GM18907 (cell line): ENCODE data around the gene SLC39A3.

Experiments
- ATAC-seq: cut with Tn5 transposase; IDR thresholded peaks from one replicate; pipeline ENCODE4 v1.9.1; 2021; ENCODE audit warnings: mild to moderate bottlenecking, moderate library complexity; ENCODE audit not compliant: unreplicated experiment

SLC39A3 gene

DNA sequence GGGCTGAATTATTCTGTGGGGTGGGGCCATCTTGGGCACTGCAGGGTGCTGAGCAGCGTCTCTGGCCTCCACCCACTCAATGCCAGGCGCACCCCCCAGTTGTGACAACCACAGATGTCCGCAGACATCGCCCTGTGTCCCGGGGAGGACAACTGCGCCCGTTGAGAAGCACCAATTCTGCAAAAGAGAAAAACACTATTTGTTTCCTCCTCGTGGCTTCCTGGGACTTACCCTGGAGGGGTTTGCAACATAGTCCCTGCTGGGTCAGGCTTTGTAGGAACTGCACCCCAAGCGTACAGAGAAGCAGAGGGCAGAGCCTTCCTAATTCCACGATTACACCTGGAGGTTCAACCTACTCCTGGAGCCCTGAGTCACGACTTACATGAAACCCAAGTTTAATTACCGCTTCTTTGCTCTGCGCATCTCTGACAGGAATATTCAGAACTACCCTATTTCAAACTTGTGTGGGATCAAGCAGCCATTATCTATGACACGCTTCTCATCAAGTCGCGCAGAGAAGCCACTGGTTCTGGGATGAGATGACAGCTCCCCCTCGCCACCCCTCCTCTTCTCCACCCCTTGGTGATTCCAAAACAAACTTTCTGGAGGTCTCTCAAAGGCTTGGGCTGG lies 11.1 kb upstream of the SLC39A3 start:
- ATAC-seq: no peak

DNA sequence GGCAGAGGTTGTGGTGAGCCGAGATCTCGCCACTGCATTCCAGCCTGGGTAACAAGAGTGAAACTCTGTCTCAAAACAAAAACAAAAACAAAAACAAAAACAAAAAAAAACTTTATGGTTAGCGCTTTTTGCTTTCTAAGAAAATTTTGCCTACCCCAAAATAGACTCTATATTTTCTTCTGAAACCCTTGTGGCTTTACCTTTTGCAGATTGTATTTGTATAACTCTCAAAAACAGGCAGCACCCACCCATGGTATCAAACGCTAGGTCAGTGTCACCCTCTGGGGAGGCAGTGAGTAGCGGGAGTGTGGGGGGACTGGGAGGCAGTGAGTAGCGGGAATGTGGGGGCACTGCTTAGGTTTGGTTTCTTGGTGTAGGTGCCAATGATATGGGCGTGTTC lies 7.5 kb upstream of the SLC39A3 start:
- no peak for ATAC-seq

DNA sequence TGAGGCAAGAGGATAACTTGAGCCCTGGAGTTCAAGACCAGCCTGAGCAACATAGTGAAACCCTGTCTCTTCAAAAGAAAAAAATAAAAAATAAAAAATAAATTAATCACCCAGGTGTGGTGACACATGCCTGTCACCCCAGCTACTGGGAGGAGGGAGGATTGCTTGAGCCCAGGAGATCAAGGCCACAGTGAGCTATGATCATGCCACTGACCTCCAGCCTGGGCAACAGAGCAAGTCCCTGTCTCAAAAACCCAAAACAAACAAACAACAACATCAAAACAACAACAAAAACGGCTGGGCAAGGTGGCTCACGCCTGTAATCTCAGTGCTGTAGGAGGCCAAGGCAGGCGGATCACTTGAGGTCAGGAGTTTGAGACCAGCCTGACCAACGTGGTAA lies 4.3 kb upstream of the SLC39A3 start:
- no peak for ATAC-seq

DNA sequence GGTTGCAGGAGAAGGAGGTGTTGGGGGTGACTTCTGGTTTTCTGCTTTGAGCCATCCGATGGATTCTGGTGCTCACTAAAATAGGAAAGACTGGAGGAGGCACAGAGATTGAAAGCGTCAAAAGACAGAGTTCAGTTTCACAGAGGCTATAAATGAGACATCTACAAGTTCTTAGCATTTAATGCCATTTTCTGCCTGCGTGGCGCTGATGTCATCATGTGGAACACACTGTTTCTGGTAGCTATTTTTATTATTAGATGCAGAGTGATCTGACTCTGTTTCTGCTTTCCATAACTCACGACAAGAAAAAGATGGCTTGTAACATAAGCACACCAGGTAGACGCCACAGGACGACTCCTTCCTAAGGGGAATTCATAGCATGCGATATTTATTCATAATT lies 3.3 kb upstream of the SLC39A3 start:
- no peak for ATAC-seq

DNA sequence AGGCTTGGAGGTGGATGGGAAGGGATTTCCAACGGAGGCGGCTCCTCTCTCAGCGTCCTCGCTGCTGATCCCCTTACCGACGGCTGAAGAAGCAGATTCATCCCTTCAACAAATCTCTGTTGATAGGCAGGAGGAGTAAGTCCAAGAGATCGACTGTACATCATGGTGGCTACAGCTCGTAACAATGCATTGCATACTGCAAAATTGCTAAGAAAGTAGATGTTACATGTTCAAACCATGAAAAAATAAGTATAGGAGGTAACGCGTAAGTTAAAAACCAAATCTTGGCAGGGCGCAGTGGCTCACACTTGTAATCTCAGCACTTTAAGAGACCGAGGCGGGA lies 468 bp upstream of the SLC39A3 start:
- ATAC-seq: no peak

DNA sequence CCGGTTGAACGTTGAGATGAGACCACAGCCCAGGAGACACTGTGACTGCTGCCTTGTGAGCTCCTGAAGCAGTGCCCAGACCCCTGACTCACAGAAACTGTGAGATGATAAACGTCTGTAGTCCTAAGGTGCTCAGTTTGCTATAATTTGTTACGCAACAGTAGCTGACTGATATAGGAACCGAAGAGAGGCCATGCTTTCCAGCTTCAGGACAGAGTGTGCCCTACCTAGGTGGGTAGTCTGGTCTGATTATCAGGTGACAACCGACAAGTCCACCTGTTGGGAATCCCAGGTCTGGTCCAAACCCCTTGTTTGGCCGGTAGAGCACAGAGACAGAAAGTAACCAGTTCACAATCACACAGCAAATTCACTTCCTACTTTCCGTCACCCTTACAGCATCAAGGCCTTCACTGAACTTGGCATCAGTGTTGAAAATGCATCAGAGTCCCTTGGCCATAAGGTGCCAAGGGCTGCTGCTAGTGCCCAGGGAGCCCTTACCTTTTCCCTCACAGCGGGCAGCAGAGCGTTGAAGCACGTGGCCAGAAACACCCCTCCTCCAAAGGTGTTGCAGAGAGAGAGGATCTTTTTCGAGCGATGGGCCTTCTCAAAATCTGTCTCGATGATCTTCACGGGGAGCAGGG lies 3.1 kb downstream of the SLC39A3 start:
- no peak for ATAC-seq

DNA sequence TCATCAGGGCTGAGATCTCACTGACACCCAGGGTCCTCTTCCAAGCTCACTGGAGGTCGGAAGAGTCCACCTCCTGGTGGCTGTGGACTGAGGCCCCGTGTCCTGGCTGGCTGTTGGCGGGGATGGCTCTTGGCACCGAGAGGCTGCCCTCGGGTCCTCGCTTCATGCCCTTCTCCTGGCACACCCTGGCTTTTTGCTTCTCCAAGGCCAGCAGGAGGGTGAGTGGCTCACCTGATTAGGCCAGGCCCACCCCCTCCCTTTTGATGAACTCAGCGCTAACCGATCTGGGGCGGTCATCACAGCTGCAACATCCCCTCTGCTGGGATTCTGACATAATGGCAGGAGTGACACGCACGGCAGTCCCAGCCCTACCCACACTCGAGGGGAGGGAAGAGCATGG lies 4.4 kb downstream of the SLC39A3 start:
- no peak for ATAC-seq

DNA sequence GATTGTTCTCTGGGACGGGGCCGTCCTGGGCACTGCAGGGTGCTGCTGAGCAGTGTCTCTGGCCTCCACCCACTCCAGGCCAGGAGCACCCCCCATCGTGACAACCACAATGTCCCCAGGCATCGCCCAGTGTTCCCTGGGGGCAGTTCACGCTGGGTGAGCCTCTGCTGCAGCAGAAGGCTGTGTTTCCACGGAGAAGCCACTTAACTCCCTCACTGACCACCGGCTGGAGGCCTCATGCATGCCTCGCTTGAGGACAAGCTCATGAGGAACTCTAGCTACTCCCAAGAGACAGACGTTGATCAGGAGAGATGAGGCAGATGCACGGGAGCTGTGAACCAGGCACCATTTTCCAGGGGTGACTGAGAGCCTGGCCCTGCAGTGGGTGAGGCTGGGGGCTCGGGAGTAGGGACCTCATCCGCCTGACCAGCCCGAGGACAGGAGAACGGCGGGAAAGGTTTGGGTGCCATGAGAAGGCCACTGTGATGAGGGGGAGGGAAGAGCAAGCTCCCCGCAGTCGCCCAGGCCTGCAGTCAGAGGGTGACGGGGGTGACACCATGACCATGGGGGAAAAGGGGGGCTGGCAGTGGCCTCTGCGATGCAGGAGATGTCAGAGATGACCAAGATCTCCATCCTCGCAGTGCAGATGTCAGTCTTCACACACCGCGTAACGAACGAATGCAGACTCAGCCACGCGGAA lies 5.1 kb downstream of the SLC39A3 start:
- no peak for ATAC-seq

DNA sequence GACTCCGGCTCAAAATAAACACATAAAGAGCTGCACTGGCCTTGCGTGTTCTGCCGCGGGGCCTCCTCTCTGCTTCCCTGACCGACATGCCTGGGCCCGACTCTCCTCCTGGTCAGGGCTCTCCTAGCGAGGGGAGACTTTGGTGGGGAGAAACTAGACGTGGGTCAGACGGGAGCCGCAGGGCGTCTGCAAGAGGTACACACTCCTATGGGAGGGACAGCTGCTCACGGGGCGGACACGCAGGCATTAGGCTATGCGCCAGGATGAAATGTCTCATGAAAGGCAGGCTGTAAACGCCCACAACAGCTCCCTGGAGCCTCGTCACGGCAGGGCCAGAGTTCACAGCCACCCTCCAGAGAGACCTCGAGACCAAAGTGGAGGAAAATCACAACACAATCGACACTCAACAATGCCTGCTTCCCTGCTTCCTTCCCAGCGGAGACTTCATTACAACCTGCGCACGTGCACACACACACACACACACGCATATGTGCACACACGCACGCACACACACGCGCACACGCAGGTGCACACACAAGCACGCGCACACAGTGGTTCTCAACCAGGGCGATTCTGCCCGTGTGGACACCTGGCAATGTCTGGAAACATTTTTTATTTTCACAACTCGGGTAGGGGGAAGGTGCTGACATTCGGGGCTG lies 5.8 kb downstream of the SLC39A3 start:
- ATAC-seq: no peak

DNA sequence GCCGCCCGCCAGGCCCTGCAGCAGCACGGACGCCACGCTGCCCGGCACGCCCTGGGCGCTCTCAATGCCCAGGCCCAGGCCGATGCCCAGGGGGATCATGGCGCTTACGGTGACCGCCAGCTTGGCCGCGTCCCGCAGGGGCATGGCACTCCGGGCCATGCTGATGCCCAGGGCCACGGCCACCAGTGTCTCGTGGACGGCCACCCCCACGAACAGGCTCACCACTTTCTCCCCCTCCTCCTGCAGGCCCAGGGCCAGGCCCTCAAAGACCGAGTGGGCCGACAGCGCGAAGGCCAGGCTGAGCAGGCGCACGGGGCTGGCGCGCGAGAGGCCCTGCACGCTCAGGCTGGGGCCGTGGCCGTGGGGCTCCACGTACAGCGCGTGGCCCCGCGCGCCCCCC lies 6.9 kb downstream of the SLC39A3 start:
- ATAC-seq: no peak

DNA sequence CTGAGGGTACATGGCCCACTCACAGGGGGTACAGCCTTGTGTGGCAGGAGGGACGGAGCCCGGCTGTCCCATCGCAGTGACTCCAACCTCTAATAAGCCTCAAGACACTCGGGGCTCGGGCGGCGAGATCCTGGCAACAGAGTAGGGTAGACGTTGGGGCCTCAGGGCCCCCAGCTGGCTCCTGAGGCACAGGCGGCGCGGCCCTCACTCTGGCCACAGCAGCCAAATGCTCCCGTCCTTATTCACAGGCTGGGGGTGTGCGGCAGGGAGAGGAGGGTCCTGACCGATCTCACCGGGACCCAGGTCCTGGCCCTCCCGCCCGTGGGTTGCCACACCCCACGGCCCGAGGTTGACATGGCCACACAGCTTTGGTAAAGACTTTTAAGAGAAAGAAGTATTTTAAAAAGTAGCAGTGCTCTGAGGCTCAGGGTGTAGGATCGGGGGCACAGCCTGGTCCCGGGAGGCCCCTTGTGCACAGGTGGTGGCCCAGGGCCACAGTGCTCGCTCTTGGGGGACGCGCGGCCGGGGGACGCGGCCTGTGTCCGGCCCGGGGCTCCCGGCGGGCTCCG lies 7.6 kb downstream of the SLC39A3 start:
- ATAC-seq: no peak

DNA sequence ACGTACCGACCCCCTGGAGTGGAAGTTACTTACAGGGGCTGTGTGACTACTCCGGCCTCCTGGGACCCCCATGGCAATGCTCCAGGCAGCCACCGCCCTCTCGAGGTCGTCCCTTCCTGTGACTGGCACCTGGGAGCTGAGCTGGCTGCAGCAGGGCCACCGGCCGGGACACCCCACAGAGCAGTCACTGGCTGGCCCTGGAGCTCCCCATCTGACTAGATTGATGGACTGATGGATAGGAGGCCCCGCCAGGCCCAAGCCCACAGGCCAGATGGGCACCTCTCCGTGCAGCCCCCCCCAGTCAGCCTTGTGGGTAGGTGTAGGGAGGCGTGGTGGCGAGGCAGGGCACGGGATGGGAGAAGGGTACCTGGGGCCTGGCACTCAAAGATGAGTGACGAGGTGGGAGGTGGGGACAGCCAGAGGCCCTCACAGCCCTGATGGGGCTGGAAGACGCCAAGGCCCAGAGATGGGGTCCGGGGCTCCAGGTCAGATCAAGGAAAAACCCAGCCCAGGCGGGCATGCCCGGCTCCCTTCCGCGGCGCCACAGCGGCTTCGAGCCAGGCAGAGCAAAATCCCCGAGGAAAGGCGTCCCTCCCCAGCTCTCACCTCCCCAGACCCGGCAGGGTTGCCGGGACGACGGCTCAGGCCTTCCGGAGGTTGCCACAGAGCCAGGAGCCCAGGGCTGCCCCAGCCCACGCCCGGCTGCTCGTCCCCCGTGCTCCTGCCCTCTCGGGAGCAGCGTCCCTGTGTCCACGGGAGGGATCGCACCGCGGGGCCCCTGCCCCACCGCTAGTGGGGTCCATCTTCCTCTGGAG lies 8.4 kb downstream of the SLC39A3 start:
- no peak for ATAC-seq

DNA sequence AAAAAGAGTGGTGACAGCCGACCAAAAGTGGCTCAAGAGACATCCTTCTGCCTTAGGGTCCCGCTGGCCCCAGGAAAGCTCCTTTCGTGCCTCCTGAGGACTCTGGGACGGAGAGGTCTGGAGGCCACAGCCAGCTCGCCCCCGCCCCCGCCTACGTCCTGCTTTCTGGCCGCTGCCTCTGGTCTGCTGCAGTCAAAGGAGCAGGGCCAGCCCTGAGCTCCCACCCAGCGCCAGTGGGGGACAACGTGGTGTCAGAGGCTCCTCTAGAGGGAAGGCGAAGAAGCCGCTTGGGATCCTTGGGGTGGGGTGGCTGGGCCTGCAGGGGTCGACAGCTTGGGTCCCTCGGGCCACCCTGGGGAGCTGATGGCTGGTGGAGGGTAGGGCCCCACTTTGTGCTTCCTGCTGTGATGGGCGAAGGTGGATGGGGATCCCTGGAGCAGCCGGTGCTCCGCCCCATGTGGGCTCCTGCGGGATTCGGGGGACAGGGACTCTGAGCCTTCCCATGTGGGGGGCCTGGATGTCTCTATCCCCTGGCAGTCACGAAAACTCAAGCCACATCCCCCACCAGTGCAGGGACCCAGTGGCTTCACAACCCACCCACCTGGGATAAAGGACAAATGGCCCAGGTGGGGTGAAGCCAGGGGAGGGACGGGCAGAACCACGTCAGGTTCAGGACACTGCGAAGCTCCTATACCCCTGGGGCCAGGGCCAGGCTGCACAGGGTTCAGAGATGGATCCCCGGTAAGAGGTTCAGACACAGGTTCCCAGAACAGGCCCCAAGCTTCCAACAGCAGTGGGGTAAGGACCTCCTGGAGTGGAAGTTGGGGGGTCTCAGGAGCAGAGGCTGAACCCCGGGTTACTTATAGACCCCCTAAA lies 9.6 kb downstream of the SLC39A3 start:
- no peak for ATAC-seq

DNA sequence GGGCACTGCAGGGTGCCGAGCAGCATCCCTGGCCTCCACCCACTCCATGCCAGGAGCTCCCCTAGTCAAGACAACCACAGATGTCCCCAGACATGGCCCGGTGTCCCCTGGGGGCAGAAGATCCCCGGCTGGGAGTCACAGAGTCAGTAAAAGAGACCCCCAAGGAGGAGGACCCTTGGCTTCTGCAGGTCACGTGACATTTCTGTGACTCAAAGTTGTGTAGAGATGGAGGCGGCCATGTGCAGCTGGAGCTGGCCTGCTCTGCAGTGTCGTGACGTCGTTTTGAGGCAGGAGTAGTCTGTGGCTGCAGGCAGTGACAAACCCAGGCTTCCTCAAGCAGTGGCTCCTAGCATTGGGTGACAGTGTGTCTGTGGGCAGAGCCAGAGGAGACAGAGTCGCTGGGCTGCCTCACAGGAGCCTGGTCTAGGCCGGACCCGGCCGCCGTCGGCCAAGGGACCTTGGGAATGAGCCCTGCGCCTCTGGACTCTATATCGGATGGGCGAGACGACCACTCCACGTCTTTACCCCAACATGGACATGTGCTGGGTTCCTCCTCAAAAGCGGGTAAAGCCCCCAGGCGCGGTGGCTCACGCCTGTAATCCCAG lies 10.9 kb downstream of the SLC39A3 start:
- ATAC-seq: no peak

DNA sequence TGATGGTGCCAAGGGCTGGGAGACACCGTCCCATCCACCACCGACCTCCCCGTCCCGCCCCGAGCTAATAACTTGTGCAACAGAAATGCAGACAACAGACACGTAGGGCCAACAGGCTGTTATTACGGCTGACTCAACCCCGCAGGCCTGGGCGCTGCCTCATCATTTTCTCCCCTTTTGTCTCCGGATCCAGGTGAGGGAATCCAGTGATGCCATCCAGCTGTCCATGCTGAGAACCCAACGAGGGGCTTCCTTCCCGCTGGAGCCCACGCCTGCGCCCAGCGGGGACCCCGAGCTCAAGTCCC lies 12.2 kb downstream of the SLC39A3 start:
- no peak for ATAC-seq

DNA sequence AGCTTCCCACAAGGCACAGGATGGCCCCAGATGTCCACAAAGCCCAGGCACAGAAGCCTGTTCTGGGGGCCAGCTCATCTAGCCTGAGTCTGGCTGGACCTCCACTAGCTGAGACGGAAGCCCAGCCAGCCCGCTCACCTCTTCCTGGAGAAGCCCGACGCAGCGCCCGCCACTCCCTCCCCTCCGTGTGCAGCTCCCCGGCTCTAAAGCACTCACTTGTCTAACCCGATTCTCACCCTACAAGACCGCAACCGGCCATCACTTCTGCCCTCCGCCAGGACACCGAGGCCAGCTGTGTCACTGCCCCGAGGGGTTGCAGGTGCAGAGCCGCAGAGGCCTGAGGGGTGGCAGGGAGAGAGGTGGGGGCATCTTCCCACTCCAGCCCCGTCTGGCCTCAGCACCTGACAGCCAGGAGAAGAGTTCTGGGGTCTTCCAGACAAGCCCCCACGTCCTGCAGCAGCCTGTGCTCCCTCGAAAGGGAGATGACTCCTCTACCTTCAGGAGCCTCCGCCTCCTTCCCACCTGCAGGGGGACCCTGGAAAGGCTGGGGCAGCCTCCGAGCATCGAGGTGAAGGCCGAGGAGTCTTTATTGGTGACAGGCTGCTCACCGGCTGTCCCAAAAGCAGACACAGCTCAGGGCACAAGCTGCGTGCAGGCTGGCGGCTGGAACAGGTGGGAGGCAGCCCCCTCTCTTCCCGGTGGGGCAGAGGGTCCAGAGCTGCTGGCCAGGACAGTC lies 12.7 kb downstream of the SLC39A3 start:
- no peak for ATAC-seq

DNA sequence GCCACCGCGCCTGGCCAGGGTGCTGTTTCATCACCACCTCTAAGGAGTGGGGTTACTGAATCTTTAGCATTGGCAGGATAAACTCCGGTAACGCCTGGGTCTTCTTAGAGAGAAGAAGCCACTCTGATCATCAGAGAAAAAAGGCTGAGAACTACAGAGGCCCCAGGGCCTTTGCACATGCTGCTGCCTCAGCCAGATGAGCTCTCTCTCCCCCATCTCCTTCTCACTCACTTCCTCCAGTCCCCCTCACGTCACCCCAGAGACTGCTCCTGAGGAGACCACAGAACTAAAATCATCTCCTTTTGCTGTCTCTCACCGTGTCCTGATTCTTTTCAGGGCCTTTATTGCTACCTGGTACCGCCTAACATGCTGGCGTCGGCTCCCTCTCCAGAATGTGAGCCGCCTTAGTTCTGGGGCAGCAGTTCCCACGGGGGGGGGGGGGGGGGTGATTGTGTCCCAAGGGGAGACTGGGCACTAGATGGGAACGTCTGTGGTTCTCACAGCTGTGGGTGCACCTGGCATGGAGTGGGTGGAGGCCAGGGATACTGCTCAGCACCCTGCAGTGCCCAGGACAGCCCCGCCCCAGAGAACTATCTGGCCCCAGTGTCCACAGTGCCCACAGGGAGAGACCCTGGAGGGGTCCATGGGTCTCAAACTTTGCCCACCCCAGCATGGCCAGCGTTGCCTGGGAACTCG lies 13.5 kb downstream of the SLC39A3 start:
- no peak for ATAC-seq

DNA sequence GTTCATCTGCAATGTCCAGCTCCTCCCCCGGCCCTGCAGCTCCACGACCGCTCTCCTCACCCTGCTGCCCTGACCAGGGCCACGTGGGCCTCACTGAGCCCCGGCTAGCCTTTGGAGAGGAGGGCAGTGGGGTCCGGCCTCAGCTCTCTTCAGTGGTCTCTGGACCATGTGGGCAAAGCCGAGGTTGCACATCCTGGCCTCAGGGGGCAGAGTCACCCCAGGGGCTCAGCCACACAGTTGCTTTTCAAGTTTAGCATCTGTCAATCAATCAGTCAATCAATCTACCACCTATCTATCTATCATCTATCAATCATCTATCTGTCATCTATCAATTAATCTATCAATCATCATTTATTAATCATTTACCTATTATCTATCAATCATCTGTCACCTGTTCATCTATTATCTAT lies 15.7 kb downstream of the SLC39A3 start:
- ATAC-seq: no peak
